ENCODE data around the gene CNTN2.

The CNTN2 gene

DNA sequence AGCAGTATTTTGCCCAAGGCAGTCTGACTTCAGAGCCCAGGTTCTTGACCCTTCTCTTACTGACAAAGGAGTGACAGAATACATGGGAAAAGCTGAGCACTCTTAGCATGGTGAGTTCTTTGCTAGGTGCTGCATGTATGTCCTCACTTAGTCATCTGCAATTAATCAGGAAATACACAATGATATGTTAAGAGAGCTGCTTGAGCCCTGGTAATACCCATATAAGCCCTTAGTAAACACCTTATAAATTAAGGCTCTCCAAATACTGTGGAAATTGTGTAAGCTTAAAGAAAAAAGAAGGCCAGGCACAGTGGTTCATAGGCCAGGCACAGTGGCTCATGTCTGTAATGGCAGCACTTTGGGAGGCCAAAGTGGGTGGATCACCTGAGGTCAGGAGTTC is 55.2 kb downstream of the CNTN2 start:
- Histone ChIP-seq H4K20me1 (ENCODE audit: insufficient read depth) (no peaks in the 10 kb centered on the region), H3K27ac (no peak overlapping the region), H3K9ac (no peak overlapping the region), H3K27me3 (ENCODE audit: insufficient read depth, low read depth) (no peaks in the 10 kb centered on the region), H2AFZ (ENCODE audit: low read depth) (no peak overlapping the region), H3K79me2 (ENCODE audit: insufficient read depth, low read depth) (no peaks in the 10 kb centered on the region), H3K4me1 (ENCODE audit: low read depth, poor library complexity, severe bottlenecking) (no peaks in the 10 kb centered on the region), H3K36me3 (ENCODE audit: insufficient read depth) (peaks cover 20% of the 10 kb centered on the region), H3K4me3 (IDR thresholded peaks at IDR 0.05; ENCODE audit: insufficient read depth, low read depth, low read length) (no peak overlapping the region), H3K4me2 (no peak overlapping the region)
- TF ChIP-seq, protein P1, sequence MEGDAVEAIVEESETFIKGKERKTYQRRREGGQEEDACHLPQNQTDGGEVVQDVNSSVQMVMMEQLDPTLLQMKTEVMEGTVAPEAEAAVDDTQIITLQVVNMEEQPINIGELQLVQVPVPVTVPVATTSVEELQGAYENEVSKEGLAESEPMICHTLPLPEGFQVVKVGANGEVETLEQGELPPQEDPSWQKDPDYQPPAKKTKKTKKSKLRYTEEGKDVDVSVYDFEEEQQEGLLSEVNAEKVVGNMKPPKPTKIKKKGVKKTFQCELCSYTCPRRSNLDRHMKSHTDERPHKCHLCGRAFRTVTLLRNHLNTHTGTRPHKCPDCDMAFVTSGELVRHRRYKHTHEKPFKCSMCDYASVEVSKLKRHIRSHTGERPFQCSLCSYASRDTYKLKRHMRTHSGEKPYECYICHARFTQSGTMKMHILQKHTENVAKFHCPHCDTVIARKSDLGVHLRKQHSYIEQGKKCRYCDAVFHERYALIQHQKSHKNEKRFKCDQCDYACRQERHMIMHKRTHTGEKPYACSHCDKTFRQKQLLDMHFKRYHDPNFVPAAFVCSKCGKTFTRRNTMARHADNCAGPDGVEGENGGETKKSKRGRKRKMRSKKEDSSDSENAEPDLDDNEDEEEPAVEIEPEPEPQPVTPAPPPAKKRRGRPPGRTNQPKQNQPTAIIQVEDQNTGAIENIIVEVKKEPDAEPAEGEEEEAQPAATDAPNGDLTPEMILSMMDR (conservative IDR thresholded peaks at IDR 0.05; ENCODE audit: low read depth, low read length) = no peak

DNA sequence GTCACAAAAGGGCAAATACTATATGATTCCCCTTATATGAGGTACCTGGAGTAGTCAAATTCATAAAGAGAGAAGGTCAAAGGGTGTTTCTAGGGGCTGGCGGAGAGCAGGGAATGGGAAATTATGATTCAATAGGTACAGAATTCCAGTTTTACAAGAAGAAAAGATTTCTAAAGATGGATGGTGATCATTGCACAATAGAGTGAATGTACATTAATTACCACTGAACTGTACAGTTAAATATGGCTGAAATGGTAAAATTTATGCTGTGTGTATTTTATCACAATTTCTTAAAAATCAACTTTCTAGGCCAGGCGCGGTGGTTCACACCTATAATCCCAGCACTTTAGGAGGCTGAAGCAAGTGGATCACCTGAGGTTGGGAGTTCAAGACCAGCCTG is 59.4 kb downstream of the CNTN2 start:
- Histone ChIP-seq H3K4me3 (IDR thresholded peaks at IDR 0.05; ENCODE audit: insufficient read depth, low read depth, low read length) (no peak overlapping the region), H3K36me3 (ENCODE audit: insufficient read depth) (peaks cover 25% of the 10 kb centered on the region; the same call in 1 of the 2 replicates), H3K4me2 (no peak overlapping the region), H3K9ac (no peak overlapping the region), H3K27me3 (ENCODE audit: insufficient read depth, low read depth) (no peaks in the 10 kb centered on the region), H3K79me2 (ENCODE audit: insufficient read depth, low read depth) (peaks cover 7% of the 10 kb centered on the region; the same call in 1 of the 2 replicates), H3K4me1 (ENCODE audit: low read depth, poor library complexity, severe bottlenecking) (no peaks in the 10 kb centered on the region), H3K27ac (no peak overlapping the region), H2AFZ (ENCODE audit: low read depth) (no peak overlapping the region), H4K20me1 (ENCODE audit: insufficient read depth) (no peaks in the 10 kb centered on the region)
- TF ChIP-seq, protein P1 (conservative IDR thresholded peaks at IDR 0.05; ENCODE audit: low read depth, low read length) = no peak

DNA sequence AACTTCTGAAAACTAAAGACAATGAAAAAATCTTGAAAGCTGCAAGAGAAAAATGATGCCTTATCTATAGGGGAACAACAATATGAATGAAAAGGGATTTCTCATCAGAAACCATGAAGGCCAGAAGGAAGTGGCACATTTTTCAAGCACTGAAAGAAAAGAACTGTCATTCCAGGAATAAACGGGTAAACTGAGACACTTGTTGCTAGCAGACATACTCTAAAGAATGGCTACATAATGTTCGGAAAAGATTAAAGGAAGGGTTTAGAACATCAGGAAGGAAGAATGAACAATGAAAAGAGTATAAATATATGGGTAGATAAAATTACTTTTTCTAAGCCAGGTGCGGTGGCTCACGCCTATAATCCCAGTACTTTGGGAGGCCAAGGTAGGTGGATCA is 64.3 kb downstream of the CNTN2 start:
- Histone ChIP-seq H3K9ac (no peak overlapping the region), H4K20me1 (ENCODE audit: insufficient read depth) (no peaks in the 10 kb centered on the region), H3K4me2 (no peak overlapping the region), H3K27me3 (ENCODE audit: insufficient read depth, low read depth) (no peaks in the 10 kb centered on the region), H3K4me1 (ENCODE audit: low read depth, poor library complexity, severe bottlenecking) (peaks cover 5% of the 10 kb centered on the region), H3K27ac (no peak overlapping the region), H3K36me3 (ENCODE audit: insufficient read depth) (peaks cover 15% of the 10 kb centered on the region; the same call in 1 of the 2 replicates), H3K4me3 (IDR thresholded peaks at IDR 0.05; ENCODE audit: insufficient read depth, low read depth, low read length) (no peak overlapping the region), H2AFZ (ENCODE audit: low read depth) (no peak overlapping the region), H3K79me2 (ENCODE audit: insufficient read depth, low read depth) (peaks cover 7% of the 10 kb centered on the region; the same call in 1 of the 2 replicates)
- TF ChIP-seq, protein P1 (conservative IDR thresholded peaks at IDR 0.05; ENCODE audit: low read depth, low read length) = no peak

DNA sequence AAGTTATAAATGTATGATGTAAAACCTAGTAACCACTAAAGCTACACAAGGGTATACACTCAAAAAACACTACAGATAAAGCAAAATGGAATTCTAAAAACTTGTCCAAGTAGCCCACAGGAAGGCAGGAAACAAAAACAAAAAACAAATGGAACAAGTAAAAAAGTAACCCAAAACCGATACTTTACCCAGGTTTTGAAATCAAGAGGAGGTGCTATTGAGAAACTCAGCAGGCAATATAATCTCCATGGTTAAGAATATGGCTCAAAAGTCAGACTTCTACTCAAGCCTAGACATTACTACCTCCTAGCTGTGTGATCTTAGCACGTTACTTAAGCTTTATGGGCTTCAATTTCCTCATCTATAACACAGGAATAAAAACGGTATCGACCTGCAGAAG is 65.5 kb downstream of the CNTN2 start:
- Histone ChIP-seq H3K4me1 (ENCODE audit: low read depth, poor library complexity, severe bottlenecking) (peaks cover 5% of the 10 kb centered on the region), H3K4me2 (no peak overlapping the region), H3K4me3 (IDR thresholded peaks at IDR 0.05; ENCODE audit: insufficient read depth, low read depth, low read length) (no peak overlapping the region), H3K36me3 (ENCODE audit: insufficient read depth) (peaks cover 15% of the 10 kb centered on the region; the same call in 1 of the 2 replicates), H3K27me3 (ENCODE audit: insufficient read depth, low read depth) (no peaks in the 10 kb centered on the region), H2AFZ (ENCODE audit: low read depth) (no peak overlapping the region), H3K9ac (no peak overlapping the region), H3K27ac (no peak overlapping the region), H4K20me1 (ENCODE audit: insufficient read depth) (no peaks in the 10 kb centered on the region), H3K79me2 (ENCODE audit: insufficient read depth, low read depth) (peaks cover 7% of the 10 kb centered on the region; the same call in 1 of the 2 replicates)
- TF ChIP-seq, protein P1 (conservative IDR thresholded peaks at IDR 0.05; ENCODE audit: low read depth, low read length) = no peak
